ENCODE measurements around the gene TUBB4B. TPM values are rescaled to one million over a fixed set of nuclear protein-coding genes. Genes with fewer than 3 reads are reported as not detected.

Gene TUBB4B
- polyA plus RNA-seq, 1 of the 3 experiments (the other 2 are of a cell fraction): 508 TPM

DNA sequence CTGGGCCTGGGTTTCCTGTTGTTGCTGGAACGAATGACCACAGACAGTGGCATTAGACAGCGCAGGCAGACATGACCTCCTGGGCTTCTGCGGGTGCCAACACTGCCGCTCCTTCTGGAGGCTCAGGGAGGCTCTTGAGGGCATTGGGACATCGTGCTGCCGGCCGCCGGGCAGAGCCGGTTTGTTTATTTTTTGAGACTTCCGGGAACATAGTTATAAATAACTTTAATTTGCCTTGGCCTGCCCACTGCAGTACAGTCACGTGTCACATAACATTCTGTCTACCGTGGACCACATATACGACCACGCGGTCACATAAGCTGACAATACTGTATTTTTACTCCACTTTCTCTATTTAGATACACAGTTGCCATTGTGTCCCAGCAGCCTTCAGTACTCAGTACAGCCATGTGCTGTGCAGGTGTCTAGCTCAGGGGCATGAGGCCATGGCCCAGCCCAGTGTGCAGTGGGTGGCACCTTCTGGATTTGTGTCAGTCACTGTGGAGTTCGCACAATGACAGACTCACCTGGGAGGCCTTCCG, 28.2 kb downstream of the TUBB4B start:
- CTCF ChIA-PET: interaction anchor here (0.9 to 1.7 kb wide), 2 partner anchors 18 to 26 kb away, joined by 3 to 6 read pairs; no protein-coding TSS in a partner anchor
- POLR2A ChIA-PET: no interaction called here
- WGBS (ENCODE audit: low lambda C conversion rate): 88% methylated on average over 9 of the region's 17 CpGs

More for the DNA sequence above, 28.2 kb downstream of the TUBB4B start:
- TF ChIP-seq NFIC (IDR thresholded peaks at IDR 0.05; ENCODE audit: borderline replicate concordance) (no peak), ELF1 (IDR thresholded peaks at IDR 0.05) (no peak), RAD21 (IDR thresholded peaks at IDR 0.05; ENCODE audit: low read length) (no peak), RXRA (IDR thresholded peaks at IDR 0.05; ENCODE audit: borderline replicate concordance, low read depth) (no peak), NRF1 (IDR thresholded peaks at IDR 0.05; ENCODE audit: low read depth, low read length) (no peak), POLR2AphosphoS5 (IDR thresholded peaks at IDR 0.05; ENCODE audit: low read depth, low read length) (no peak), FOXM1 (IDR thresholded peaks at IDR 0.05; ENCODE audit: low read depth) (no peak), GABPA (IDR thresholded peaks at IDR 0.05; ENCODE audit: low read depth) (no peak), SMC3 (IDR thresholded peaks at IDR 0.05; ENCODE audit: low read depth, low read length) (no peak), YY1 (IDR thresholded peaks at IDR 0.05; ENCODE audit: low read depth) (no peak), FOSL2 (IDR thresholded peaks at IDR 0.05; ENCODE audit: borderline replicate concordance, low read depth) (no peak), CHD2 (IDR thresholded peaks at IDR 0.05; ENCODE audit: low read length, partially characterized antibody) (no peak), TCF12 (IDR thresholded peaks at IDR 0.05) (no peak), MEF2A (IDR thresholded peaks at IDR 0.05; ENCODE audit: borderline replicate concordance, low read depth) (no peak)
- TF ChIP-seq, protein P1, sequence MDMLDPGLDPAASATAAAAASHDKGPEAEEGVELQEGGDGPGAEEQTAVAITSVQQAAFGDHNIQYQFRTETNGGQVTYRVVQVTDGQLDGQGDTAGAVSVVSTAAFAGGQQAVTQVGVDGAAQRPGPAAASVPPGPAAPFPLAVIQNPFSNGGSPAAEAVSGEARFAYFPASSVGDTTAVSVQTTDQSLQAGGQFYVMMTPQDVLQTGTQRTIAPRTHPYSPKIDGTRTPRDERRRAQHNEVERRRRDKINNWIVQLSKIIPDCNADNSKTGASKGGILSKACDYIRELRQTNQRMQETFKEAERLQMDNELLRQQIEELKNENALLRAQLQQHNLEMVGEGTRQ (IDR thresholded peaks at IDR 0.05; ENCODE audit: borderline replicate concordance, low read depth, low read length): no peak
- TF ChIP-seq, protein P2, sequence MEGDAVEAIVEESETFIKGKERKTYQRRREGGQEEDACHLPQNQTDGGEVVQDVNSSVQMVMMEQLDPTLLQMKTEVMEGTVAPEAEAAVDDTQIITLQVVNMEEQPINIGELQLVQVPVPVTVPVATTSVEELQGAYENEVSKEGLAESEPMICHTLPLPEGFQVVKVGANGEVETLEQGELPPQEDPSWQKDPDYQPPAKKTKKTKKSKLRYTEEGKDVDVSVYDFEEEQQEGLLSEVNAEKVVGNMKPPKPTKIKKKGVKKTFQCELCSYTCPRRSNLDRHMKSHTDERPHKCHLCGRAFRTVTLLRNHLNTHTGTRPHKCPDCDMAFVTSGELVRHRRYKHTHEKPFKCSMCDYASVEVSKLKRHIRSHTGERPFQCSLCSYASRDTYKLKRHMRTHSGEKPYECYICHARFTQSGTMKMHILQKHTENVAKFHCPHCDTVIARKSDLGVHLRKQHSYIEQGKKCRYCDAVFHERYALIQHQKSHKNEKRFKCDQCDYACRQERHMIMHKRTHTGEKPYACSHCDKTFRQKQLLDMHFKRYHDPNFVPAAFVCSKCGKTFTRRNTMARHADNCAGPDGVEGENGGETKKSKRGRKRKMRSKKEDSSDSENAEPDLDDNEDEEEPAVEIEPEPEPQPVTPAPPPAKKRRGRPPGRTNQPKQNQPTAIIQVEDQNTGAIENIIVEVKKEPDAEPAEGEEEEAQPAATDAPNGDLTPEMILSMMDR (IDR thresholded peaks at IDR 0.05): no peak
- TF ChIP-seq, protein P3, sequence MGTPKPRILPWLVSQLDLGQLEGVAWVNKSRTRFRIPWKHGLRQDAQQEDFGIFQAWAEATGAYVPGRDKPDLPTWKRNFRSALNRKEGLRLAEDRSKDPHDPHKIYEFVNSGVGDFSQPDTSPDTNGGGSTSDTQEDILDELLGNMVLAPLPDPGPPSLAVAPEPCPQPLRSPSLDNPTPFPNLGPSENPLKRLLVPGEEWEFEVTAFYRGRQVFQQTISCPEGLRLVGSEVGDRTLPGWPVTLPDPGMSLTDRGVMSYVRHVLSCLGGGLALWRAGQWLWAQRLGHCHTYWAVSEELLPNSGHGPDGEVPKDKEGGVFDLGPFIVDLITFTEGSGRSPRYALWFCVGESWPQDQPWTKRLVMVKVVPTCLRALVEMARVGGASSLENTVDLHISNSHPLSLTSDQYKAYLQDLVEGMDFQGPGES (IDR thresholded peaks at IDR 0.05; ENCODE audit: low read depth, low read length): no peak
- Histone ChIP-seq H3K4me2 (no peak overlapping the region), H2AFZ (ENCODE audit: low read depth) (no peak overlapping the region), H3F3A (replicated peaks; ENCODE audit: insufficient read depth) (peaks cover 3% of the 10 kb centered on the region), H3K79me2 (ENCODE audit: insufficient read depth) (no peaks in the 10 kb centered on the region), H3K36me3 (replicated peaks in 1 of 2; ENCODE audit: control insufficient read depth in 1 of 2, insufficient read depth in 2 of 2, low read length in 1 of 2) (peaks cover 19 to 51% of the 10 kb centered on the region in 2 experiments), H3K4me1 (ENCODE audit: control insufficient read depth in 1 of 2, insufficient read depth in 2 of 2, low read depth in 1 of 2, low read length in 1 of 2) (no peaks in the 10 kb centered on the region; a peak in 1 of 4 replicates), H3K9me3 (no peaks in the 10 kb centered on the region), H4K20me1 (ENCODE audit: insufficient read depth) (0 out of 2 replicates have a peak, but pooled peaks cover 3% of the 10 kb centered on the region), H3K9me2 (no peaks in the 10 kb centered on the region), H3K9ac (no peak overlapping the region), H3K27ac (ENCODE audit: low read depth in 2 of 2, low read length in 1 of 2) (no peak overlapping the region), H3K27me3 (ENCODE audit: insufficient read depth) (no peaks in the 10 kb centered on the region), H3K4me3 (ENCODE audit: low read depth in 2 of 2, low read length in 1 of 2) (no peak overlapping the region)
- DNase-seq: no peak

Measured in SK-N-SH (cell line).